A549 (cell line): ENCODE results near the gene HIVEP1. TPM values are rescaled to one million over a fixed set of nuclear protein-coding genes. Genes with fewer than 3 reads are reported as not detected.

Experiments
- ATAC-seq, 2 experiments: fragments of 200-7000 bp in 1 of 2; fragments of >200 bp in 1 of 2; cut with Nextera tagmentation in 1 of 2; cut with Tn5 transposase in 1 of 2; 3 replicates each; pipeline versions ENCODE4 v1.8.0 to v1.9.1; 2018 to 2020; ENCODE audit warnings: mild to moderate bottlenecking in 1 of 2, moderate library complexity in 1 of 2
- CTCF ChIA-PET: fragments of 300-600 bp; sonication (Branson Sonifier 250); formaldehyde crosslinking; extraction: SDS; loops from one replicate; lab custom pipeline; 2021; ENCODE audit warnings: antibody characterized with exemption, inconsistent platforms; lab: Yijun Ruan, JAX
- POLR2A ChIA-PET: fragments of 350-600 bp; formaldehyde crosslinking; extraction: SDS; loops from one replicate; lab custom pipeline; 2021; ENCODE audit warnings: antibody characterized with exemption, inconsistent platforms; lab: Yijun Ruan, JAX
- DNase-seq, 2 experiments: peaks; one replicate each; pipeline versions ENCODE4 v3.0.0 to v3.0.0-alpha.2; 2011 to 2016; ENCODE audit warnings: low read depth in 1 of 2, low spot score in 1 of 2
- FAIRE-seq: peaks from 2 replicates; lab custom pipeline; 2011; peaks lifted over from hg19 to GRCh38; lab: Jason Lieb, UNC
- H3K27ac ChIP-seq, 2 experiments: fragments of >200 bp; sonication (Bioruptor Twin); formaldehyde crosslinking; 3 replicates each; pipeline ENCODE4 v1.5.1; 2016 to 2017
- H3K4me1 ChIP-seq: fragments of >200 bp; sonication (Bioruptor Twin); formaldehyde crosslinking; 3 replicates; pipeline ENCODE4 v1.6.1; 2016
- H3K4me2 ChIP-seq: fragments of >200 bp; sonication (Bioruptor Twin); formaldehyde crosslinking; 3 replicates; pipeline ENCODE4 v1.6.1; 2016
- H3K4me3 ChIP-seq: fragments of >200 bp; sonication (Bioruptor Twin); formaldehyde crosslinking; 3 replicates; pipeline ENCODE4 v1.5.1; 2016
- H3K9me3 ChIP-seq: fragments of >200 bp; sonication (Bioruptor Twin); formaldehyde crosslinking; 3 replicates; pipeline ENCODE4 v1.6.1; 2016
- BHLHE40 ChIP-seq: IDR thresholded peaks from 2 replicates; pipeline ENCODE4 v1.6.1; 2012; ENCODE audit warnings: low read depth, low read length, inconsistent platforms
- CBX2 ChIP-seq: fragments of 200-600 bp; sonication (generic); IDR thresholded peaks from 2 replicates; pipeline ENCODE4 v1.6.1; 2016; ENCODE audit warnings: low read depth, mild to moderate bottlenecking, borderline replicate concordance
- CBX8 ChIP-seq: fragments of 200-600 bp; sonication (generic); IDR thresholded peaks from 2 replicates; pipeline ENCODE4 v1.6.1; 2016
- EHF ChIP-seq: fragments of 250-450 bp; sonication (Bioruptor Pico); IDR thresholded peaks from 2 replicates; pipeline ENCODE4 v1.5.0; 2020; ENCODE audit warnings: mild to moderate bottlenecking
- EHMT2 ChIP-seq: fragments of 200-600 bp; sonication (generic); IDR thresholded peaks from 2 replicates; pipeline ENCODE4 v1.6.1; 2016; ENCODE audit warnings: antibody characterized with exemption, low read depth, mild to moderate bottlenecking, moderate library complexity
- EP300 ChIP-seq, 2 experiments: fragments of >200 bp; sonication (Bioruptor Twin); formaldehyde crosslinking; IDR thresholded peaks; 2 replicates in 1 of 2; 3 replicates in 1 of 2; pipeline ENCODE4 v1.6.1; 2016 to 2017
- FOSB ChIP-seq: fragments of 250-450 bp; sonication (Bioruptor Pico); IDR thresholded peaks from 2 replicates; pipeline ENCODE4 v1.5.0; 2020; ENCODE audit warnings: mild to moderate bottlenecking, moderate library complexity
- FOSL2 ChIP-seq, 2 experiments: fragments of 450-650 bp in 1 of 2; fragments of >200 bp in 1 of 2; sonication (Bioruptor Twin) in 1 of 2; formaldehyde crosslinking; IDR thresholded peaks; 2 replicates each; pipeline versions ENCODE4 v1.5.0 to v1.6.1; 2016 to 2020; ENCODE audit warnings: mild to moderate bottlenecking in 1 of 2, moderate library complexity in 1 of 2
- FOXS1 ChIP-seq: fragments of 250-450 bp; sonication (Bioruptor Pico); IDR thresholded peaks from 2 replicates; pipeline ENCODE4 v1.5.0; 2020; ENCODE audit warnings: mild to moderate bottlenecking, moderate library complexity
- GATA3 ChIP-seq: IDR thresholded peaks from 2 replicates; pipeline ENCODE4 v1.6.1; 2012; ENCODE audit warnings: borderline replicate concordance
- HDAC2 ChIP-seq: fragments of 200-600 bp; sonication (generic); IDR thresholded peaks from 2 replicates; pipeline ENCODE4 v1.6.1; 2016
- HEYL ChIP-seq: fragments of 250-450 bp; sonication (Bioruptor Pico); IDR thresholded peaks from 2 replicates; pipeline ENCODE4 v1.8.0; 2021; ENCODE audit warnings: mild to moderate bottlenecking, moderate library complexity
- HOXA7 ChIP-seq: fragments of 250-450 bp; sonication (Bioruptor Pico); IDR thresholded peaks from 2 replicates; pipeline ENCODE4 v1.5.0; 2020; ENCODE audit warnings: mild to moderate bottlenecking, moderate library complexity
- HOXB5 ChIP-seq: fragments of 250-450 bp; sonication (Bioruptor Pico); IDR thresholded peaks from 2 replicates; pipeline ENCODE4 v1.5.0; 2020; ENCODE audit warnings: mild to moderate bottlenecking, moderate library complexity
- JUN ChIP-seq, 2 experiments: fragments of >200 bp; sonication (Bioruptor Twin); formaldehyde crosslinking; IDR thresholded peaks; 2 replicates in 1 of 2; 3 replicates in 1 of 2; pipeline ENCODE4 v1.6.1; 2016 to 2017
- PHF8 ChIP-seq: fragments of 200-600 bp; sonication (generic); IDR thresholded peaks from 2 replicates; pipeline ENCODE4 v1.6.1; 2016; ENCODE audit warnings: low read depth, mild to moderate bottlenecking, antibody characterized with exemption, moderate library complexity, borderline replicate concordance
- POLR2A ChIP-seq: IDR thresholded peaks from 2 replicates; pipeline ENCODE4 v1.6.1; 2012; ENCODE audit warnings: mild to moderate bottlenecking, low read length
- RAD21 ChIP-seq, 2 experiments: fragments of >200 bp in 1 of 2; sonication (Bioruptor Twin) in 1 of 2; formaldehyde crosslinking in 1 of 2; IDR thresholded peaks in 1 of 2; conservative IDR thresholded peaks in 1 of 2; 2 replicates in 1 of 2; 3 replicates in 1 of 2; pipeline ENCODE4 v1.6.1; 2012 to 2018; ENCODE audit warnings: inconsistent platforms in 1 of 2
- RARB ChIP-seq: fragments of 250-450 bp; sonication (Bioruptor Pico); IDR thresholded peaks from 2 replicates; pipeline ENCODE4 v1.8.0; 2021; ENCODE audit warnings: mild to moderate bottlenecking, moderate library complexity
- RNF2 ChIP-seq: fragments of 200-600 bp; sonication (generic); IDR thresholded peaks from 2 replicates; pipeline ENCODE4 v1.6.1; 2016; ENCODE audit warnings: low read depth, mild to moderate bottlenecking, antibody characterized with exemption, moderate library complexity, borderline replicate concordance
- SMC3 ChIP-seq: fragments of >200 bp; sonication (Bioruptor Twin); formaldehyde crosslinking; IDR thresholded peaks from 3 replicates; pipeline ENCODE4 v1.6.1; 2018; ENCODE audit warnings: inconsistent platforms
- TFCP2L1 ChIP-seq: fragments of 250-450 bp; sonication (Bioruptor Pico); IDR thresholded peaks from 2 replicates; pipeline ENCODE4 v1.5.0; 2021; ENCODE audit warnings: mild to moderate bottlenecking
- TP53 ChIP-seq: fragments of 250-450 bp; sonication (Bioruptor Pico); IDR thresholded peaks from 2 replicates; pipeline ENCODE4 v1.5.0; 2021; ENCODE audit warnings: mild to moderate bottlenecking, moderate library complexity
- ZC3H11A ChIP-seq: fragments of 450-650 bp; IDR thresholded peaks from 2 replicates; pipeline ENCODE4 v1.6.1; 2014; ENCODE audit warnings: antibody characterized with exemption, mild to moderate bottlenecking
- ZFP36 ChIP-seq: fragments of 450-650 bp; IDR thresholded peaks from 2 replicates; pipeline ENCODE4 v1.6.1; 2014; ENCODE audit warnings: borderline replicate concordance; ENCODE audit not compliant: partially characterized antibody
- ZNF302 ChIP-seq: fragments of 250-450 bp; sonication (Bioruptor Pico); IDR thresholded peaks from 2 replicates; pipeline ENCODE4 v1.9.0; 2021; ENCODE audit warnings: inconsistent platforms, mild to moderate bottlenecking, moderate library complexity
- WGBS: methylation state at CpG from one replicate; pipeline ENCODE4 v1.1.6; 2017; ENCODE audit errors: missing lambda C conversion rate; 5-methylcytosine and 5-hydroxymethylcytosine counted together
- polyA plus RNA-seq, 4 experiments: library from polyadenylated mRNA; depleted of rRNA in 3 of 4; stranded (reverse); fragments of >200 nt; fragmentation: RNase III in 1 of 4; extraction: RNeasy Plus Mini Kit Qiagen cat#74134 plus additional on column Dnase treatment in 1 of 4; gene quantifications; 2 replicates in 3 of 4; 3 replicates in 1 of 4; pipeline ENCODE4 v1.2.3, GENCODE V29; 2011 to 2017
- TF ChIP-seq, protein P1 (sequence below): fragments of 250-450 bp; sonication (Bioruptor Pico); IDR thresholded peaks from 2 replicates; pipeline ENCODE4 v1.5.0; 2020; ENCODE audit warnings: low read depth, mild to moderate bottlenecking, moderate library complexity
- TF ChIP-seq, protein P2 (sequence below): IDR thresholded peaks from 2 replicates; pipeline ENCODE4 v1.6.1; 2012; ENCODE audit warnings: low read depth, borderline replicate concordance
- TF ChIP-seq, protein P3 (sequence below): IDR thresholded peaks from 2 replicates; pipeline ENCODE4 v1.6.1; 2012

Gene HIVEP1
- polyA plus RNA-seq, 2 of the 4 experiments (the other 2 are of a cell fraction) = 5.8 to 10.5 TPM

DNA sequence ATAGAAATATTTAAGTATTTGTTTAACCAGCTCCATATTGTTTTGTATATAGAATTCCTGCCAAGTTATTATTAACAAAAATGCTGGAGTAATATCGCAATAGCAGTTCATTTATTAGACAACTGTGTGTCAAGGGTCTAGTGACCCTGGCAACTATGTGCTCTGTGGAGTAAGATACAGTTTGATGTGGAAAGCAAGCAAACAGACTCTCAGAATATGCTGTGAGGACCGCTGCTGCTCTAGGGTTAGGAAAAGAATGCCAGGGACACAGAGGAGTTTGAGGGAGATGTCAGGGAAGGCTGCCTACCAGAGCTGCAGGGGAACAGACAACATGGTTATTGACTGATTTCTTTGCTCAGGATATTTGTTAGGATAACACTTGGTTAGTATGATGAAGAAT, 71.2 kb downstream of the HIVEP1 start:
- ATAC-seq = no peak
- 83% methylated on average over 2 of the region's 2 CpGs for WGBS
- POLR2A ChIA-PET = no interaction called here

DNA sequence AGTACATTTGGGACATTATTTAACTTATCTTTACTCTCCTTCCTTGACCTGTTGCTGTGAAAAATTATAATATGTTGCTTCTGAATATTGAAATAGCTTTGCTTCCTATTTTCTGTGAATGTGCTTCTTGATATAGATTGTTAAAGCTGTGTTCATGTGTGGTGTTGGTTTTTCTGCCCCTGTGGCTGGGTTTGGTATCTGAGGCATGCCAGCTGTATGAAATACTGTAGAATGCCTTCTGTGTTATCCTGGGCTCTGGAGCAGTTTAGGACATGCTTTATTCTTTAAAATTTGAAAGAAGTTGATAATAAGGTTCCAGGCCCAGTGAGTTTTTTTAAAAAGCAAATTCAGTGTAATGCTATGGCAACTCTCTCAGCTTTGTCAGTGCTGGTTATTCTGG, 71.7 kb downstream of the HIVEP1 start:
- ATAC-seq = no peak
- TF ChIP-seq RARB (no peak), GATA3 (no peak), HDAC2 (no peak), CBX2 (no peak), CBX8 (no peak), RNF2 (no peak), FOXS1 (CRISPR knock-in tag) (no peak), SMC3 (no peak), TP53 (CRISPR knock-in tag) (no peak), BHLHE40 (no peak)
- POLR2A ChIA-PET = no interaction called here
- H3K4me2 ChIP-seq = no peak overlapping the region
- CTCF ChIA-PET = no interaction called here
- H3K27ac ChIP-seq = no peak overlapping the region
- DNase-seq = no peak
- H3K4me1 ChIP-seq = no peaks in the 10 kb centered on the region
- no peak for FAIRE-seq
- no peak overlapping the region for H3K4me3 ChIP-seq
- H3K9me3 ChIP-seq = no peaks in the 10 kb centered on the region

More for the DNA sequence above, 71.2 kb downstream of the HIVEP1 start:
- Histone ChIP-seq H3K4me1 (no peaks in the 10 kb centered on the region), H3K4me3 (no peak overlapping the region), H3K9me3 (no peaks in the 10 kb centered on the region), H3K4me2 (no peak overlapping the region), H3K27ac (no peak overlapping the region)
- DNase-seq = no peak
- no peak for FAIRE-seq
- TF ChIP-seq POLR2A (no peak), EP300 (IDR thresholded peaks at IDR 0.05) (no peak), EHMT2 (no peak), TP53 (CRISPR knock-in tag) (no peak), HEYL (CRISPR knock-in tag) (no peak), RNF2 (no peak)
- TF ChIP-seq, protein P1, sequence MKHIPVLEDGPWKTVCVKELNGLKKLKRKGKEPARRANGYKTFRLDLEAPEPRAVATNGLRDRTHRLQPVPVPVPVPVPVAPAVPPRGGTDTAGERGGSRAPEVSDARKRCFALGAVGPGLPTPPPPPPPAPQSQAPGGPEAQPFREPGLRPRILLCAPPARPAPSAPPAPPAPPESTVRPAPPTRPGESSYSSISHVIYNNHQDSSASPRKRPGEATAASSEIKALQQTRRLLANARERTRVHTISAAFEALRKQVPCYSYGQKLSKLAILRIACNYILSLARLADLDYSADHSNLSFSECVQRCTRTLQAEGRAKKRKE (CRISPR knock-in tag) = no peak
- CTCF ChIA-PET = interaction anchor here (1.0 kb wide), 1 partner anchor 9 kb away, joined by 3 read pairs; no protein-coding TSS in a partner anchor

DNA sequence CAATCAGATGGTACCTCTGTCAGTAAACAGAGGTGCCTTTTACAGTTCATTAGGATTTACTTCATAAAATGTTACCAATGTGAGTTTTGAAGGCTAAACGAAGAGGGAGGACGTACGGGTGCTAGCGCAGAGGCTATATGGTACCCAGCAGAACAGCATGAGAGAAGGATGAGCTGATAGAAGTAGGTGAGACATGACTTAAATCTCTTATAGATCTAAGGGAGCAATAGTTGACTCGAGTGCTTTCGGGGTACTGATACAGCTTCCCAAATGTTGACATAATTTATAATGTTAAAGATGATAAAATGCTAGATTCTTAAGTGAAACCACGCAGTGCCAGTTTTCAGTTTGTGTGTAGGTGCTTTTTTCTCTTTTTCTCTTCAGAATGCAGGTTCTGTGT, 72.6 kb downstream of the HIVEP1 start:
- Histone ChIP-seq H3K4me3 (no peak overlapping the region), H3K4me2 (no peak overlapping the region), H3K9me3 (no peaks in the 10 kb centered on the region), H3K27ac (no peak overlapping the region), H3K4me1 (no peaks in the 10 kb centered on the region)
- CTCF ChIA-PET = no interaction called here
- POLR2A ChIA-PET = no interaction called here
- DNase-seq (no peak), ATAC-seq (no peak), FAIRE-seq (no peak)
- 81% methylated on average over 7 of the region's 7 CpGs for WGBS
- no peak for TF ChIP-seq ZNF302 (CRISPR knock-in tag)
- no peak for TF ChIP-seq TP53 (CRISPR knock-in tag)
- no peak for TF ChIP-seq JUN (IDR thresholded peaks at IDR 0.05)
- TF ChIP-seq HEYL (CRISPR knock-in tag) = no peak
- TF ChIP-seq FOSB = no peak
- no peak for TF ChIP-seq PHF8
- no peak for TF ChIP-seq ZC3H11A
- no peak for TF ChIP-seq HOXA7 (CRISPR knock-in tag)
- TF ChIP-seq, protein P2, sequence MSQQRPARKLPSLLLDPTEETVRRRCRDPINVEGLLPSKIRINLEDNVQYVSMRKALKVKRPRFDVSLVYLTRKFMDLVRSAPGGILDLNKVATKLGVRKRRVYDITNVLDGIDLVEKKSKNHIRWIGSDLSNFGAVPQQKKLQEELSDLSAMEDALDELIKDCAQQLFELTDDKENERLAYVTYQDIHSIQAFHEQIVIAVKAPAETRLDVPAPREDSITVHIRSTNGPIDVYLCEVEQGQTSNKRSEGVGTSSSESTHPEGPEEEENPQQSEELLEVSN = no peak
- TF ChIP-seq HOXB5 (CRISPR knock-in tag) = no peak
- no peak for TF ChIP-seq POLR2A
- TF ChIP-seq EHF = no peak
- no peak for TF ChIP-seq GATA3
- TF ChIP-seq TFCP2L1 (CRISPR knock-in tag) = no peak
- TF ChIP-seq ZFP36 = no peak
- TF ChIP-seq, protein P3, sequence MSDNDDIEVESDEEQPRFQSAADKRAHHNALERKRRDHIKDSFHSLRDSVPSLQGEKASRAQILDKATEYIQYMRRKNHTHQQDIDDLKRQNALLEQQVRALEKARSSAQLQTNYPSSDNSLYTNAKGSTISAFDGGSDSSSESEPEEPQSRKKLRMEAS = no peak
- TF ChIP-seq FOSL2 (IDR thresholded peaks at IDR 0.05) = no peak
- no peak for TF ChIP-seq FOSL2 (CRISPR knock-in tag; IDR thresholded peaks at IDR 0.05)
- TF ChIP-seq RAD21 (conservative IDR thresholded peaks at IDR 0.05 in 1 of 2, IDR thresholded peaks at IDR 0.05 in 1 of 2) = no peak
